SK-N-SH (cell line): ENCODE results near the gene EMB. TPM values are rescaled to one million over a fixed set of nuclear protein-coding genes. Genes with fewer than 3 reads are reported as not detected.
"Not testable (repeated sequence)": the region's sequence is repeated elsewhere in the genome, so short reads cannot be mapped to it uniquely, and the experiment has no call there.

Source experiments
- CTCF ChIA-PET: fragments of 300-600, 350-600 bp; formaldehyde crosslinking; extraction: SDS; loops from one replicate; lab custom pipeline; 2021; lab: Yijun Ruan, JAX
- POLR2A ChIA-PET: fragments of 350-600 bp; sonication (Branson Sonifier 250); formaldehyde crosslinking; extraction: SDS; loops from one replicate; lab custom pipeline; 2020; ENCODE audit warnings: antibody characterized with exemption, inconsistent platforms; lab: Yijun Ruan, JAX
- DNase-seq: peaks from one replicate; pipeline ENCODE4 v3.0.0; 2012
- H2AFZ ChIP-seq: fragments of 200-600 bp; sonication (generic); 2 replicates; pipeline ENCODE4 v1.8.1; 2016; ENCODE audit warnings: antibody characterized with exemption, mild to moderate bottlenecking, low read depth
- H3F3A ChIP-seq: fragments of 200-600 bp; sonication (generic); replicated peaks from 2 replicates; pipeline ENCODE3; 2016; ENCODE audit warnings: antibody characterized with exemption, mild to moderate bottlenecking; ENCODE audit not compliant: insufficient read depth
- H3K27ac ChIP-seq, 2 experiments: fragments of 200-500 bp in 1 of 2; fragments of 200-600 bp in 1 of 2; sonication (Bioruptor generic) in 1 of 2; sonication (generic), shearing (Covaris generic) in 1 of 2; 2 replicates each; pipeline versions ENCODE4 v1.5.1 to v1.6.1; 2014 to 2016; ENCODE audit warnings: low read depth in 2 of 2, inconsistent platforms in 1 of 2, low read length in 1 of 2, mild to moderate bottlenecking in 1 of 2, mixed read lengths in 1 of 2
- H3K27me3 ChIP-seq: fragments of 200-600 bp; sonication (generic), shearing (Covaris generic); 2 replicates; pipeline ENCODE4 v1.6.1; 2016; ENCODE audit warnings: mixed run types; ENCODE audit not compliant: insufficient read depth
- H3K36me3 ChIP-seq, 2 experiments: fragments of 200-500 bp in 1 of 2; fragments of 200-600 bp in 1 of 2; sonication (Bioruptor generic) in 1 of 2; sonication (generic) in 1 of 2; replicated peaks in 1 of 2; 2 replicates each; pipeline versions ENCODE3 to v1.5.1; 2014 to 2016; ENCODE audit warnings: low read length in 1 of 2, mild to moderate bottlenecking in 1 of 2; ENCODE audit not compliant: insufficient read depth in 2 of 2, control insufficient read depth in 1 of 2
- H3K4me1 ChIP-seq, 2 experiments: fragments of 200-500 bp in 1 of 2; fragments of 200-600 bp in 1 of 2; sonication (Bioruptor generic) in 1 of 2; sonication (generic), shearing (Covaris generic) in 1 of 2; 2 replicates each; pipeline versions ENCODE4 v1.5.1 to v1.6.1; 2014 to 2016; ENCODE audit warnings: low read depth in 1 of 2, low read length in 1 of 2, mixed run types in 1 of 2; ENCODE audit not compliant: insufficient read depth in 2 of 2, control insufficient read depth in 1 of 2
- H3K4me2 ChIP-seq: fragments of 200-600 bp; sonication (generic), shearing (Covaris generic); 2 replicates; pipeline ENCODE4 v1.6.1; 2017; ENCODE audit warnings: mixed run types
- H3K4me3 ChIP-seq, 2 experiments: fragments of 200-500 bp in 1 of 2; fragments of 200-600 bp in 1 of 2; sonication (Bioruptor generic) in 1 of 2; sonication (generic), shearing (Covaris generic) in 1 of 2; 2 replicates each; pipeline versions ENCODE4 v1.5.1 to v1.8.1; 2014 to 2016; ENCODE audit warnings: low read depth in 2 of 2, inconsistent platforms in 1 of 2, low read length in 1 of 2, mild to moderate bottlenecking in 1 of 2, mixed read lengths in 1 of 2, moderate library complexity in 1 of 2
- H3K79me2 ChIP-seq: fragments of 200-600 bp; sonication (generic); 2 replicates; pipeline ENCODE4 v1.8.1; 2017; ENCODE audit warnings: mild to moderate bottlenecking; ENCODE audit not compliant: insufficient read depth
- H3K9ac ChIP-seq: fragments of 200-600 bp; sonication (generic); 2 replicates; pipeline ENCODE4 v1.6.1; 2017; ENCODE audit warnings: mixed run types
- H3K9me2 ChIP-seq: fragments of 200-600 bp; sonication (generic); 2 replicates; pipeline ENCODE4 v1.6.1; 2017; ENCODE audit warnings: mixed run types
- H3K9me3 ChIP-seq: fragments of 200-600 bp; sonication (generic); 2 replicates; pipeline ENCODE4 v1.6.1; 2017; ENCODE audit warnings: mixed run types, mild to moderate bottlenecking, moderate library complexity
- H4K20me1 ChIP-seq: fragments of 200-600 bp; sonication (generic); 2 replicates; pipeline ENCODE4 v1.6.1; 2017; ENCODE audit warnings: mild to moderate bottlenecking, mixed run types; ENCODE audit not compliant: insufficient read depth
- CHD2 ChIP-seq: fragments of 150-350 bp; IDR thresholded peaks from 2 replicates; pipeline ENCODE4 v1.6.1; 2018; ENCODE audit warnings: low read length; ENCODE audit not compliant: partially characterized antibody
- EP300 ChIP-seq, 2 experiments: IDR thresholded peaks; 2 replicates each; pipeline versions ENCODE4 v1.4.0 to v1.6.1; 2012; ENCODE audit warnings: borderline replicate concordance in 1 of 2, low read depth in 1 of 2, low read length in 1 of 2
- FOXJ3 ChIP-seq: sonication (generic); formaldehyde crosslinking; IDR thresholded peaks from 2 replicates; pipeline ENCODE4 v1.5.1; 2020; ENCODE audit warnings: mild to moderate bottlenecking, missing genetic modification reagents
- FOXM1 ChIP-seq: IDR thresholded peaks from 2 replicates; pipeline ENCODE4 v1.4.0; 2012; ENCODE audit warnings: low read depth, mild to moderate bottlenecking
- GABPA ChIP-seq: IDR thresholded peaks from 2 replicates; pipeline ENCODE4 v1.4.0; 2012; ENCODE audit warnings: low read depth, mild to moderate bottlenecking
- IRF3 ChIP-seq: fragments of 150-350 bp; IDR thresholded peaks from 2 replicates; pipeline ENCODE4 v1.6.1; 2016; ENCODE audit warnings: mild to moderate bottlenecking, low read depth, low read length
- JUND ChIP-seq: IDR thresholded peaks from 2 replicates; pipeline ENCODE4 v1.4.0; 2012
- RAD21 ChIP-seq: IDR thresholded peaks from 2 replicates; pipeline ENCODE4 v1.6.1; 2012; ENCODE audit warnings: mild to moderate bottlenecking, low read length
- TAF1 ChIP-seq: IDR thresholded peaks from 2 replicates; pipeline ENCODE4 v1.6.1; 2012; ENCODE audit warnings: low read depth, mild to moderate bottlenecking, low read length, moderate library complexity, borderline replicate concordance
- TEAD4 ChIP-seq: IDR thresholded peaks from 2 replicates; pipeline ENCODE4 v1.4.0; 2012; ENCODE audit warnings: mild to moderate bottlenecking, borderline replicate concordance; ENCODE audit not compliant: insufficient read depth
- WGBS: methylation state at CpG from one replicate; pipeline ENCODE4 v1.1.6; 2017; ENCODE audit warnings: low lambda C conversion rate; 5-methylcytosine and 5-hydroxymethylcytosine counted together
- polyA plus RNA-seq, 3 experiments: library from polyadenylated mRNA; depleted of rRNA; stranded (reverse); fragments of >200 nt; gene quantifications; 2 replicates each; pipeline ENCODE4 v1.2.3, GENCODE V29; 2012
- TF ChIP-seq, protein P1 (sequence below): IDR thresholded peaks from 2 replicates; pipeline ENCODE4 v1.4.0; 2012; ENCODE audit warnings: low read depth

The EMB gene
- polyA plus RNA-seq, 1 of the 3 experiments (the other 2 are of a cell fraction), result 15.5 TPM

GRCh38 chr5:50439221-50439620 lies 1.9 kb downstream of the EMB start:
- no peaks in the 10 kb centered on the region for H4K20me1 ChIP-seq
- no peaks in the 10 kb centered on the region for H3F3A ChIP-seq
- H3K9me2 ChIP-seq, result no peaks in the 10 kb centered on the region
- H3K4me3 ChIP-seq, result no peak overlapping the region
- no peak overlapping the region for H3K9ac ChIP-seq
- 90% methylated on average over 3 of the region's 3 CpGs for WGBS
- POLR2A ChIA-PET, result no interaction called here
- TF ChIP-seq TEAD4, result no peak
- no peak for TF ChIP-seq JUND
- TF ChIP-seq, protein P1, sequence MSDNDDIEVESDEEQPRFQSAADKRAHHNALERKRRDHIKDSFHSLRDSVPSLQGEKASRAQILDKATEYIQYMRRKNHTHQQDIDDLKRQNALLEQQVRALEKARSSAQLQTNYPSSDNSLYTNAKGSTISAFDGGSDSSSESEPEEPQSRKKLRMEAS, result no peak
- TF ChIP-seq FOXJ3, result no peak
- H3K27me3 ChIP-seq, result no peaks in the 10 kb centered on the region
- DNase-seq, result no peak
- H3K4me1 ChIP-seq, result peaks cover 0 to 2% of the 10 kb centered on the region in 2 experiments; a peak in 2 of 4 replicates
- CTCF ChIA-PET, result no interaction called here
- H3K79me2 ChIP-seq, result peaks cover 10% of the 10 kb centered on the region; the same call in 1 of the 2 replicates
- H3K36me3 ChIP-seq, result no peaks in the 10 kb centered on the region
- no peak overlapping the region for H3K4me2 ChIP-seq
- no peak overlapping the region for H3K27ac ChIP-seq
- H2AFZ ChIP-seq, result no peak overlapping the region
- no peaks in the 10 kb centered on the region for H3K9me3 ChIP-seq

DNA sequence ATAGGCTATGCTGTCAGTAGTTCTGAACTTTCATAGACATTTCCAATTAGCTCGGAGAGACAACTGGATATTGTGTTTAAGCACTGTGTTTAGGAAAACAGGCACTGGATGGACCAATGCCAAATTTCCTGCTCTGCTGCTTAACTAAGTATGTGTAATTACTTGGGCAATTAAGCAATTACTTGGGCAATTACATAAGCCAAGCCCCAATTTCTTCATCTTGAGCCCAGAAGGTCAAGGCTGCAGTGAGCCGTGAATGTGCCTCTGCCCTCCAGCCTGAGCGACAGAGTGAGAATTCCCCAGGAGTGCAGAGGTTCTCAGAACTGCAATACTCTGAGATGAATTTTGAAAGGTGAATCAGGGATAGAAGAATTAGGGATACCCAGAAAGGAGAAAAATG lies 3.0 kb downstream of the EMB start:
- H3F3A ChIP-seq, CTCF ChIA-PET, H4K20me1 ChIP-seq, H3K4me3 ChIP-seq, H3K4me1 ChIP-seq, H2AFZ ChIP-seq, H3K27me3 ChIP-seq, H3K27ac ChIP-seq, DNase-seq, H3K9ac ChIP-seq, H3K9me3 ChIP-seq, H3K4me2 ChIP-seq, POLR2A ChIA-PET, H3K36me3 ChIP-seq, H3K9me2 ChIP-seq: not testable (repeated sequence)
- WGBS, result 95% methylated on average over 2 of the region's 3 CpGs
- H3K79me2 ChIP-seq, result peaks cover 14% of the 10 kb centered on the region; the same call in 1 of the 2 replicates

DNA sequence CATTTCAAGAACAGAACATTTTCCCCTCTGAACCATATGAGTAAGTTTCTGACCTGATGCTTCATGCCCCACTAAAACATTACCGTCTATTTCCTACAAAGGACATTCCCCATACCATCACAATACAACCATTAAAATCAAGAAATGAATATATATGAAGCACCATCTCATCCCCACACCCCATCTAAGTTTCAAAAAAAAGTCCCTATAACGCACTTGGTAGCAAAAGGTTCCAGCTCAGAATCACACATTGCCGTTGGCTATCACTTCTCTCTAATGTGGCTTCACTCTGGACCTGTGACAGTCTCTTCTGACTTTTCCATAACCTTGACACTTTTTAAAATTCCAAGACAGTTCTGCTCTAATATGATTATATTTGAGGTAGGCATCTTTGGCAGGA lies 5.9 kb downstream of the EMB start:
- TF ChIP-seq FOXM1 (no peak), GABPA (no peak), EP300 (IDR thresholded peaks at IDR 0.05; ENCODE audit: borderline replicate concordance in 1 of 2, low read depth in 1 of 2, low read length in 1 of 2) (no peak), CHD2 (no peak), TAF1 (no peak), RAD21 (no peak), IRF3 (no peak)
- DNase-seq, result no peak
- Histone ChIP-seq H3K9me2 (no peaks in the 10 kb centered on the region), H3K9me3 (no peaks in the 10 kb centered on the region), H3K4me1 (peaks cover 0 to 17% of the 10 kb centered on the region in 2 experiments; a peak in 1 of 4 replicates), H3F3A (peaks cover 7% of the 10 kb centered on the region), H3K4me2 (no peak overlapping the region), H3K4me3 (no peak overlapping the region), H4K20me1 (no peaks in the 10 kb centered on the region), H2AFZ (no peak overlapping the region), H3K27ac (no peak overlapping the region), H3K36me3 (no peaks in the 10 kb centered on the region), H3K79me2 (peaks cover 14% of the 10 kb centered on the region; the same call in 1 of the 2 replicates), H3K9ac (no peak overlapping the region), H3K27me3 (no peaks in the 10 kb centered on the region)
- ChIA-PET CTCF (no interaction called here), POLR2A (no interaction called here)
- WGBS, result 88% methylated on average over 3 of the region's 3 CpGs
